Uterus (tissue), 4 donors: Measurements from ENCODE around the gene TTC32. TPM values are rescaled to one million over a fixed set of nuclear protein-coding genes. Genes with fewer than 3 reads are reported as not detected.

ENCODE experiments used
- DNase-seq, 2 donors: peaks; one replicate each; pipeline ENCODE4 v3.0.0-alpha.2; 2019 to 2020
- H3K27ac ChIP-seq, 2 donors: fragments of 200-600 bp; sonication (generic); 1 replicate in 1 of 2; 2 replicates in 1 of 2; pipeline ENCODE4 v1.5.1; 2016 to 2018
- H3K27me3 ChIP-seq, 2 donors: fragments of 200-600 bp; sonication (generic); one replicate each; pipeline ENCODE4 v1.5.1; 2018 to 2019; ENCODE audit warnings: control low read depth in 1 of 2
- H3K36me3 ChIP-seq, 2 donors: fragments of 200-600 bp; sonication (generic); one replicate each; pipeline ENCODE4 v1.5.1; 2019; ENCODE audit warnings: control low read depth in 1 of 2
- H3K4me1 ChIP-seq, 2 donors: fragments of 200-600 bp; sonication (generic); one replicate each; pipeline ENCODE4 v1.5.1; 2018 to 2019; ENCODE audit warnings: control low read depth in 1 of 2
- H3K4me3 ChIP-seq, 2 donors: fragments of 200-600 bp; sonication (generic); 1 replicate in 1 of 2; 2 replicates in 1 of 2; pipeline ENCODE4 v1.5.1; 2018 to 2019; ENCODE audit warnings: mild to moderate bottlenecking in 1 of 2
- H3K9me3 ChIP-seq, 2 donors: fragments of 200-600 bp; sonication (generic); one replicate each; pipeline ENCODE4 v1.5.1; 2019; ENCODE audit warnings: control low read depth in 1 of 2
- CTCF ChIP-seq, 4 experiments: fragments of 200-600 bp in 2 of 4; fragments of 450-650 bp in 2 of 4; sonication (generic) in 2 of 4; IDR thresholded peaks; one replicate each; pipeline ENCODE4 v1.5.1; 2016 to 2019; ENCODE audit warnings: antibody characterized with exemption in 4 of 4, mild to moderate bottlenecking in 2 of 4, moderate library complexity in 1 of 4
- POLR2A ChIP-seq, 2 donors: fragments of 450-650 bp; IDR thresholded peaks; one replicate each; pipeline ENCODE4 v1.6.1; 2016; ENCODE audit warnings: antibody characterized with exemption in 2 of 2, mild to moderate bottlenecking in 1 of 2, moderate library complexity in 1 of 2
- intact Hi-C: fragments of 100-400 bp; cut with DNase I; formaldehyde crosslinking; loops from one replicate; pipeline ENCODE4 v1.15.1; 2023; ENCODE audit warnings: low total_unique reads
- total RNA-seq, 4 donors: library from RNA; depleted of rRNA in 3 of 4; stranded (reverse); fragments of >200 nt in 3 of 4; gene quantifications; one replicate each; pipeline versions ENCODE4 v1.1.0 to v1.2.4, GENCODE V29; 2014 to 2023
- donor health status: DM: yes; HTN: yes; CAD: no.

Gene TTC32
- total RNA-seq, 4 donors from 2014 or later = 16.7 to 22.6 (median 20.9) TPM

GRCh38 chr2:19868224-19868623 lies 33.6 kb downstream of the TTC32 start:
- intact Hi-C loops = loop anchor here (10.0 kb wide), 2 partner anchors 1343 to 1483 kb away; no protein-coding TSS in a partner anchor
- Histone ChIP-seq H3K27me3 (no peaks in the 10 kb centered on the region), H3K4me1 (no peaks in the 10 kb centered on the region), H3K9me3 (no peaks in the 10 kb centered on the region), H3K4me3 (no peak overlapping the region), H3K36me3 (no peaks in the 10 kb centered on the region), H3K27ac (no peak overlapping the region)
- no peak for DNase-seq
- TF ChIP-seq CTCF (IDR thresholded peaks at IDR 0.05) = no peak
- no peak for TF ChIP-seq POLR2A (IDR thresholded peaks at IDR 0.05)

- Histone ChIP-seq H3K36me3 (no peaks in the 10 kb centered on the region), H3K27ac (no peak overlapping the region), H3K27me3 (no peaks in the 10 kb centered on the region), H3K4me3 (no peak overlapping the region), H3K4me1 (no peaks in the 10 kb centered on the region), H3K9me3 (no peaks in the 10 kb centered on the region)
- DNase-seq = no peak
- intact Hi-C loops = loop anchor here (10.0 kb wide), 2 partner anchors 1342 to 1482 kb away; no protein-coding TSS in a partner anchor
- TF ChIP-seq POLR2A (IDR thresholded peaks at IDR 0.05) (no peak), CTCF (IDR thresholded peaks at IDR 0.05) (no peak)
Observed at GRCh38 chr2:19866771-19867170, 35.0 kb downstream of the TTC32 start.

GRCh38 chr2:19865151-19865550 lies 36.6 kb downstream of the TTC32 start:
- TF ChIP-seq CTCF (IDR thresholded peaks at IDR 0.05) (no peak), POLR2A (IDR thresholded peaks at IDR 0.05) (no peak)
- Histone ChIP-seq H3K4me3 (no peak overlapping the region), H3K27ac (no peak overlapping the region), H3K36me3 (no peaks in the 10 kb centered on the region), H3K4me1 (no peaks in the 10 kb centered on the region), H3K9me3 (no peaks in the 10 kb centered on the region), H3K27me3 (no peaks in the 10 kb centered on the region)
- DNase-seq = no peak
- intact Hi-C loops = loop anchor here (10.0 kb wide), 2 partner anchors 1340 to 1480 kb away; no protein-coding TSS in a partner anchor

- Histone ChIP-seq H3K27me3 (no peaks in the 10 kb centered on the region), H3K9me3 (no peaks in the 10 kb centered on the region), H3K4me3 (no peak overlapping the region), H3K36me3 (no peaks in the 10 kb centered on the region), H3K27ac (no peak overlapping the region), H3K4me1 (no peaks in the 10 kb centered on the region)
- TF ChIP-seq POLR2A (IDR thresholded peaks at IDR 0.05) (no peak), CTCF (IDR thresholded peaks at IDR 0.05) (no peak)
- no peak for DNase-seq
- intact Hi-C loops = loop anchor here (10.0 kb wide), 2 partner anchors 1340 to 1480 kb away; no protein-coding TSS in a partner anchor
Observed at GRCh38 chr2:19864381-19864780, 37.4 kb downstream of the TTC32 start.

GRCh38 chr2:19863303-19864041 lies 38.3 kb downstream of the TTC32 start:
- no peaks in the 10 kb centered on the region for H3K36me3 ChIP-seq
- intact Hi-C loops = loop anchor here (10.0 kb wide), 2 partner anchors 1339 to 1479 kb away; no protein-coding TSS in a partner anchor
- TF ChIP-seq CTCF (IDR thresholded peaks at IDR 0.05) = peak; percentile 92 to 97 (median 92)
- TF ChIP-seq POLR2A (IDR thresholded peaks at IDR 0.05) = no peak
- no peak overlapping the region for H3K4me3 ChIP-seq
- H3K27me3 ChIP-seq = no peaks in the 10 kb centered on the region
- no peak overlapping the region for H3K27ac ChIP-seq
- no peaks in the 10 kb centered on the region for H3K9me3 ChIP-seq
- DNase-seq = peak; percentile 57 to 70
- H3K4me1 ChIP-seq = no peaks in the 10 kb centered on the region
